Body of pancreas (tissue), 4 donors: ENCODE measurements around the gene GADD45A. TPM values are rescaled to one million over a fixed set of nuclear protein-coding genes. Genes with fewer than 3 reads are reported as not detected.

Experiments
- ATAC-seq: fragments of 150-250 bp; one replicate; pipeline ENCODE4 v1.9.1; 2016
- DNase-seq, 4 donors: peaks; one replicate each; pipeline ENCODE4 v3.0.0-alpha.2; 2019
- H3K27ac ChIP-seq, 4 donors: fragments of 200-600 bp; sonication (generic); 1 replicate in 3 of 4; 2 replicates in 1 of 4; pipeline versions ENCODE4 v1.5.1 to v1.6.1; 2016 to 2019; ENCODE audit warnings: mild to moderate bottlenecking in 1 of 4, mixed read lengths in 1 of 4, moderate library complexity in 1 of 4
- H3K27me3 ChIP-seq, 2 donors: fragments of 200-600 bp; sonication (generic); one replicate each; pipeline ENCODE4 v1.6.0; 2016; ENCODE audit warnings: mild to moderate bottlenecking in 1 of 2
- H3K36me3 ChIP-seq, 2 donors: fragments of 200-600 bp; sonication (generic); replicated peaks in 1 of 2; 2 replicates each; pipeline ENCODE4 v1.5.1; 2016; ENCODE audit warnings: low read depth in 2 of 2; ENCODE audit not compliant: insufficient read depth in 1 of 2
- H3K4me1 ChIP-seq: fragments of 200-600 bp; sonication (generic); one replicate; pipeline ENCODE4 v1.6.0; 2016
- H3K4me3 ChIP-seq, 2 donors: fragments of 200-600 bp; sonication (generic); 1 replicate in 1 of 2; 2 replicates in 1 of 2; pipeline ENCODE4 v1.5.1; 2016 to 2019
- H3K9me3 ChIP-seq, 3 donors: fragments of 200-600 bp; sonication (generic); 1 replicate in 2 of 3; 2 replicates in 1 of 3; pipeline ENCODE4 v1.5.1; 2016
- CTCF ChIP-seq, 7 experiments: fragments of 450-650 bp in 4 of 7; fragments of 200-600 bp in 3 of 7; sonication (generic) in 3 of 7; IDR thresholded peaks; one replicate each; pipeline ENCODE4 v1.5.1; 2016 to 2019; ENCODE audit warnings: antibody characterized with exemption in 7 of 7
- POLR2A ChIP-seq, 3 donors: fragments of 450-650 bp; IDR thresholded peaks; one replicate each; pipeline ENCODE4 v1.6.1; 2016; ENCODE audit warnings: antibody characterized with exemption in 3 of 3, mild to moderate bottlenecking in 2 of 3
- WGBS, 2 donors: methylation state at CpG; one replicate each; pipeline ENCODE4 v1.1.5; 2017; 5-methylcytosine and 5-hydroxymethylcytosine counted together
- intact Hi-C: fragments of 100-400 bp; cut with DNase I; formaldehyde crosslinking; loops from one replicate; pipeline ENCODE4 v1.15.1; 2023
- total RNA-seq, 2 donors: library from RNA; depleted of rRNA; stranded (reverse); fragments of >200 nt; gene quantifications; one replicate each; pipeline ENCODE4 v1.1.0, GENCODE V29; 2016

GADD45A gene
- total RNA-seq, 2 donors from 2014 or later, result 18.5 to 28.3 TPM

GRCh38 chr1:67687198-67687545, 2.2 kb downstream of the GADD45A start:
- no peaks in the 10 kb centered on the region for H3K9me3 ChIP-seq
- TF ChIP-seq POLR2A (IDR thresholded peaks at IDR 0.05) (no peak), CTCF (IDR thresholded peaks at IDR 0.05) (no peak)
- ATAC-seq, result no peak
- peaks cover 36% of the 10 kb centered on the region for H3K4me1 ChIP-seq
- peaks cover 0 to 1% of the 10 kb centered on the region in 2 donors for H3K36me3 ChIP-seq
- no peaks in the 10 kb centered on the region for H3K27me3 ChIP-seq
- H3K27ac ChIP-seq, result peak overlapping the region; percentile 25 to 98 (median 90)
- intact Hi-C loops, result loop anchor here (10.0 kb wide), 1 partner anchor 122 kb away; no protein-coding TSS in a partner anchor
- 27 to 31% methylated on average over 3 of the region's 3 CpGs for WGBS, 2 donors
- no peak overlapping the region for H3K4me3 ChIP-seq
- no peak for DNase-seq

- Histone ChIP-seq H3K36me3 (peaks cover 0 to 1% of the 10 kb centered on the region in 2 donors), H3K27me3 (no peaks in the 10 kb centered on the region), H3K9me3 (no peaks in the 10 kb centered on the region), H3K27ac (peak overlapping the region in 2 of 4 donors; percentile 35 to 88), H3K4me3 (no peak overlapping the region), H3K4me1 (peaks cover 36% of the 10 kb centered on the region)
- TF ChIP-seq CTCF (IDR thresholded peaks at IDR 0.05), result no peak
- no peak for TF ChIP-seq POLR2A (IDR thresholded peaks at IDR 0.05)
- ATAC-seq (no peak), DNase-seq (peak in 1 of 4 donors; percentile 18)
- WGBS, 2 donors, result 39 to 46% methylated on average over 4 of the region's 4 CpGs
- intact Hi-C loops, result loop anchor here (10.0 kb wide), 1 partner anchor 123 kb away; no protein-coding TSS in a partner anchor
Observed at GRCh38 chr1:67687649-67688048, 2.6 kb downstream of the GADD45A start.

- Histone ChIP-seq H3K4me3 (no peak overlapping the region), H3K27ac (no peak overlapping the region), H3K27me3 (no peaks in the 10 kb centered on the region), H3K4me1 (peaks cover 27% of the 10 kb centered on the region), H3K36me3 (peaks cover 0 to 1% of the 10 kb centered on the region in 2 donors), H3K9me3 (no peaks in the 10 kb centered on the region)
- intact Hi-C loops, result loop anchor here (10.0 kb wide), 1 partner anchor 124 kb away; no protein-coding TSS in a partner anchor
- no peak for DNase-seq
- ATAC-seq, result no peak
- TF ChIP-seq POLR2A (IDR thresholded peaks at IDR 0.05) (peak in 1 of 3 donors; percentile 16), CTCF (IDR thresholded peaks at IDR 0.05) (no peak)
- 74 to 90% methylated on average over 3 of the region's 3 CpGs for WGBS, 2 donors
Observed at GRCh38 chr1:67688526-67689219, 3.7 kb downstream of the GADD45A start.

- WGBS, 2 donors, result 55 to 68% methylated on average over 3 of the region's 3 CpGs
- Histone ChIP-seq H3K27ac (no peak overlapping the region), H3K27me3 (no peaks in the 10 kb centered on the region), H3K36me3 (peaks cover 0 to 1% of the 10 kb centered on the region in 2 donors), H3K4me1 (peaks cover 23% of the 10 kb centered on the region), H3K4me3 (no peak overlapping the region), H3K9me3 (no peaks in the 10 kb centered on the region)
- no peak for DNase-seq
- no peak for ATAC-seq
- TF ChIP-seq POLR2A (IDR thresholded peaks at IDR 0.05) (no peak), CTCF (IDR thresholded peaks at IDR 0.05) (no peak)
- intact Hi-C loops, result loop anchor here (10.0 kb wide), 1 partner anchor 125 kb away; no protein-coding TSS in a partner anchor
Observed at GRCh38 chr1:67689267-67690017, 4.4 kb downstream of the GADD45A start.
